ENCODE results near the gene CSMD2. TPM values are rescaled to one million over a fixed set of nuclear protein-coding genes. Genes with fewer than 3 reads are reported as not detected.
A peak's percentile ranks its signal among the peaks of the same experiment; 100 is the strongest.

Gene CSMD2
- polyA plus RNA-seq, 1 donor from 2014 or later: not detected

DNA sequence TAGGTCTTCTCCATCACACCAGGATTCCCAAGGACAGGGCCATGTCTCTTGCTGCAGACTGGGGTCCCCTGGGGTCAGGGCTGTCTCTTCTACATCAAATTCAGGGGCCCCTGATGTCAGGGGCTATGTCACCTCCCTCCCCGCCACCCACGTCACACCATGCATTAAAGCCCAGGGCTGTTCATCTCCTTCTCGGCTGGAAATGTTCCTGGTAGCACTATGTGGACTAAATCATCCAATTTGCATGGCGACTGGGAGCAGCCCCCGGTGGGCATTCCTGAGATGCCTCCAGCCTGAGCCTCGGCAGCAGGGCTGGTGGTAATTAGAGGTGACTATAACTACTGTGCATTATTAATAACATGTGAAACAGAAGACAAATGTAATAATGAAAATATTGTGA lies 452.8 kb downstream of the CSMD2 start:
- H3K27ac Mint-ChIP-seq: no peak overlapping the region
- no peaks in the 10 kb centered on the region for H3K4me1 Mint-ChIP-seq
- H3K4me3 Mint-ChIP-seq: no peak overlapping the region
- peaks cover 13% of the 10 kb centered on the region for H3K27me3 Mint-ChIP-seq
- H3K36me3 Mint-ChIP-seq: peaks cover 5% of the 10 kb centered on the region
- peaks cover 0 to 2% (median 0%) of the 10 kb centered on the region in 3 donors for H3K9me3 Mint-ChIP-seq

DNA sequence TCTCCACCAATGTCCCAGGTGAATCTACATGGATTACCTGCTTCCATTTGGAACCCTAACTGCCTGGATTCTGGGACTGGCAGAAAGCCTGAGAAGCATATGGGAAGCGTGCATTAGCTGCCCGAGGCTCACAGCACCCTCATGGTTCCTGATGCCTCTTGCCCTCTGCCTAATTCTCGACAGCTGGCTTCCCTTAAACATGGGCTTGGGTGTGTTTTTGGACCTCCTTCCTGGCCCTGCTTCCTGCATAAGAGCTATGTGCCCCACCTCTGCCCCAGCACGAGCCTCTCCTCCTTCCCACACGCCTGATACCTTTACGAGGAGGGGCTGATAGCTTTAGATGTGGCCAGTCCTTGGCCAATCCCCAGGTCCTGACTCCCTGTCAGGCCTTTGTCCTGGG lies 453.5 kb downstream of the CSMD2 start:
- no peaks in the 10 kb centered on the region for H3K4me1 Mint-ChIP-seq
- no peak overlapping the region for H3K4me3 Mint-ChIP-seq
- peaks cover 0 to 2% (median 0%) of the 10 kb centered on the region in 3 donors for H3K9me3 Mint-ChIP-seq
- peaks cover 13% of the 10 kb centered on the region for H3K27me3 Mint-ChIP-seq
- no peak overlapping the region for H3K27ac Mint-ChIP-seq
- peaks cover 5% of the 10 kb centered on the region for H3K36me3 Mint-ChIP-seq

DNA sequence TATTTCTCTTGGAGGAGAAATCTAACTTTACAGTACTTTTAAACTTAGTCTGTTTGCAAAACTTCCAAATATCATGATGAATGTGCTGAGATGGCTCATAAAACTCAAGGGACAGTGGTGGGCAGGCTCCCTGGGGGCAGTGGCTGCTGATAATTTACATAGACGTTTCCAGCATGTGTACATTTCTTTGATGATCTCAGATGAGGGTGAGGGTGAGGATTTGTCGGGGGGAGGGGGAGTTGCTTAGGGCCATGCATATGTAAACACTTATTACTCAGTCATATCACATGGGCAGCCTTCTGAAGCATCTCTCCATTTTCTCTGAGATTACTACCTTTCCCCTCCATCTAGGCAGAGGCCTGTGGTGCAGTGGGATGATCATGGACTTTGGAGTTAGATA lies 454.1 kb downstream of the CSMD2 start:
- H3K4me1 Mint-ChIP-seq: no peaks in the 10 kb centered on the region
- peaks cover 5% of the 10 kb centered on the region for H3K36me3 Mint-ChIP-seq
- peak overlapping the region in 1 of 3 donors; percentile 7 for H3K27ac Mint-ChIP-seq
- peaks cover 13% of the 10 kb centered on the region for H3K27me3 Mint-ChIP-seq
- H3K9me3 Mint-ChIP-seq: peaks cover 0 to 2% (median 0%) of the 10 kb centered on the region in 3 donors
- no peak overlapping the region for H3K4me3 Mint-ChIP-seq

DNA sequence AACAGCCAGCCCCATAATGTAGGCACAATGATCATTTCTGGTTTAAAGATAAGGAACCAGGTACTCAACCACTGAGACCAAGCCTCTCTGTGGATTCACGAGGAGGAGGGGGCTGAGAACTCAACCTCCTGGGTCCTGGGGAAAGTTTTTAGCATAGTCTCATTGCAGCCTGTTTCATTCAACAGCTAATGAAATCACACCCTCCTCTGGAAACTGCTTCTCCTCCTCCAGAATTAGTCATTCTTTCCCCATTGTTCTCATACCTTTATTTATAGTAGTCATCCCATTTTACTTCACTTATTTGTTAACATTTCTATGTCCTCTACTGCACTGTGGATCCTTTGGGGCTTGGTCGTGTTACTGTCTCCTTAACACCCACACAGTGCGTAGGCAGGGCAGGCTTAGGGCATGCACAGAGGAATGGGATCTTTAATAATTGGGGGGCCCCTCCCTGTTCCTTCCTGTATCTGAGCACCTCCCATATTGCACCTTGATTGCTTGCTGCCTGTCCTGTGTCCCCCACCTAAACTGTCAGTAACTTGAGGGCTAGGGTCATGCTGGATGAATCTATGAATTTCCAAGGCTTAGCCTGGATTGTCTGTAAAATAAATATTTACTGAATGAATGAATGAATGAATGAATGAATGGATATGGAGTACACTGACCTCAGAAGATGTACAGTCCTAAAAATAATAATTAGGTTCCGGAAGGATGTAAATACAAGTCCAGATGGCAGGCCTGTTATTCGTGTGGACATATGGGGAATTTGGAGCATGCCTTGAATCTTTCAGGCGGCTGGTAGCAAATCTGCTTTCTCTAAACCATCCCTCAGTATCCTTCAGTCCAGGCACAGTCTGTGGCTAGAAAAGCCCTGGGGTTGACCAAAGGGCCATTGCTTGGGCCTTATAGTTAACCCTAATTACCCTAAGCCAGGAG lies 455.0 kb downstream of the CSMD2 start:
- no peak overlapping the region for H3K4me3 Mint-ChIP-seq

DNA sequence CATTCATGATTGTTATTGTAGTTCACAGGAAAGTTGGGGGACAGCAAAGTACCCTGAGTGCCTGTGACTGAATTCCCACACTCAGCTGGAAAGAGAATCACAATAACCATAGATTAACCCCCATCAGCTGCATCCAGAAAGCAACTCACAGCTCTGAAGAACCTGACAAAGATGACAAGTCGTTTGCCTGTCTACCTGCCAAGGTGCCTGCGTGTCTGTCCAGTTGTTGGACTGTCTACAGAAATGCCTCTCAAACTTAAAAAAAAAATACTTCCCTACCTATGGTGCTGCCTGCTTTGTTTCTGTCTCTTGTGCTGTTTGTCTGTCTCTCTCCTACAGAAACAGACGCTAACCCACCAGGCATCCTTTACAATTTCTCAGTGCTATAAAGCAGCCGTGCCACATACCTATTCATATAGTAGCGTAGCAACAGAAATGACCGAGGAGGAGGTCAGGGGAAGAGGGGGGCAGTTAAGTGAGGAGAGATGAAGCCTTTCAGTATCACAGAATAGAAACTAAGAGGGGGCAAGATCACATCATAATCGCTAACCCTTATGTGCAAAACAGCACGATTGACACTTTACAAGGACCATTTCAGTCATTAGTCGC lies 455.8 kb downstream of the CSMD2 start:
- Mint-ChIP-seq H3K36me3 (peaks cover 5% of the 10 kb centered on the region), H3K9me3 (peaks cover 0 to 2% (median 0%) of the 10 kb centered on the region in 3 donors), H3K27ac (no peak overlapping the region), H3K4me1 (no peaks in the 10 kb centered on the region), H3K4me3 (no peak overlapping the region), H3K27me3 (peaks cover 13% of the 10 kb centered on the region)

More for the DNA sequence above, 455.0 kb downstream of the CSMD2 start:
- H3K27ac Mint-ChIP-seq: peak overlapping the region in 1 of 3 donors; percentile 71
- peaks cover 13% of the 10 kb centered on the region for H3K27me3 Mint-ChIP-seq
- peaks cover 5% of the 10 kb centered on the region for H3K36me3 Mint-ChIP-seq
- peaks cover 0 to 2% (median 0%) of the 10 kb centered on the region in 3 donors for H3K9me3 Mint-ChIP-seq
- H3K4me1 Mint-ChIP-seq: no peaks in the 10 kb centered on the region

DNA sequence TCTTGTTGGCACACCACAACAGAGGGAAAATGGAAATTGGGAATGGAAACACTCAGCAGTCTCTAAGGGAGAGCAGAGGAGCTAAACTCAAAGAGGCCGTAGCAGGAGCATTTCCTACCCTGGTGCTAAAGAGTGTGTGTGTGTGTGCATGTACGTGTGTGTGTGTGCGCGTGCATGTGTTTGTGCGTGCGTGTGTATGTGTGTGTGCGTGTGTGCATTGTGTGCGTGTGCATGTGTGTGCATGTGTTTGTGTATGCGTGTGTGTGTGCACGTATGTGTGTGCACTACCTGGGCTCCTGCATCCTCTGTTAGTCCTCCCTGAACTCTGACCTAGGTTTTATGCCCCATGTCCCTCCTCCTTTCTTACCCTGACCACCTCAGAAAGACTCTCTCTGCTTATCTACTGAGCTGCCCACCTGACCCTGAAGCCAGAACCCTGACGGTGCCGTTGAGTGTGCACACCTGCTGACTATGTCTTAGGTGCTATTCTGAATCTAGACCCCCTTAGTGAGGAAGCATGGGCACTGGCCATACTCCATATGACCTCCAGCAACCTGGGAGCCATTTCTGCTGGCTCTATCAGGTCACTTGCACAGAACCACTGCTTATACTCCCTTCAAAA lies 458.3 kb downstream of the CSMD2 start:
- Mint-ChIP-seq H3K9me3 (peaks cover 0 to 5% (median 2%) of the 10 kb centered on the region in 3 donors), H3K36me3 (no peaks in the 10 kb centered on the region), H3K27me3 (peaks cover 15% of the 10 kb centered on the region), H3K27ac (no peak overlapping the region), H3K4me1 (no peaks in the 10 kb centered on the region), H3K4me3 (no peak overlapping the region)

DNA sequence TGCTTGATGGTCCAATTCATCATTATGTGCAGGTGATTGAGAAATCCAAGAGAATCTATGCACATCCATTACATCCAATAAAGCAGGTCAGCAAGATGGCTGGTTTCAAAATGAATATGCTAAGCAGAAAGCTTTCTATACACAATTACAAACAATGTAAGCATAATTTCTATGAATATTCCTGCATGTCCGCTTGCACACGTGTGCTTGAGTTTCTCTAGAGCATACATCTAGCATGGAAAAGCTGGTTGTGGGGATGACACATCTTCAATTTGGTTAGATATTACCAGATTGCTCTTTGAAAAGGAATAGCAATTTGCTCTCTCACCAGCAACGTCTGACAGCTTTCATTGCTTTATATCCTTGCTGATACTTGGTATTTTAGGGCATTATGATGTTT lies 461.6 kb downstream of the CSMD2 start:
- Mint-ChIP-seq H3K4me1 (no peaks in the 10 kb centered on the region), H3K4me3 (no peak overlapping the region), H3K9me3 (peaks cover 0 to 5% (median 2%) of the 10 kb centered on the region in 3 donors), H3K27me3 (peaks cover 11% of the 10 kb centered on the region), H3K36me3 (no peaks in the 10 kb centered on the region), H3K27ac (no peak overlapping the region)

DNA sequence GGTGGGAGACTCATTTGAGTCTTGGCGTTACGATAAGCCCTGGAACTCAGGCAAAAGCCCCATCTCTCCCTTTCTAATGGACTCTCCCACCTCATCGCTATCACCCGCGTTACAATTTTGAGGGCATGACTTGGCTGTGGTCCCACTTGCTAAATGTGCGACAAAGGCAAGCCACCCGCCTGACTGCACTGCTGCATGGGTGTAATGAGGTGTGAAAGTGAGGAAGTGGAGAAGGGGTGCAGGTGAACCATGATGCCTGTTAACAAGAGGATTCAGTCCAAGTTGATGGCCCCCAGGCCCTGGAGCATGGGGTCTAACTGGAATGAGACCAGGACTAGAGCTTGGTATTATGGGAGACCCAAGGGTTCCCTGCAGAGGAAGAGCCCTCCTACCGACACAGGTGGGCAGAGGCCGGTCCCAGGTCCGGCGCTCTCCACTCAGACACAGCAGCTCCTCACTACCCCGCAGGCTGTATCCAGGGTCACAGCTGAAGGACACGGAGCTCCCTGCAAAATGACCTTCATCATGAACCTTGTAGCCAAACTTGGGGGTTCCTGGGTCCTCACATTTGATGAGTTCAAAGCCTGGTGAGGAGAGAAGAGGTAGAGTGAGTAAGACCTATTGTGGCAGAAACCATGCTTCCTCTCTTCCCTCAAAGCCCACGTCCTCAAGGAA lies 466.5 kb downstream of the CSMD2 start:
- Mint-ChIP-seq H3K4me1 (no peaks in the 10 kb centered on the region), H3K36me3 (no peaks in the 10 kb centered on the region), H3K27me3 (peaks cover 13% of the 10 kb centered on the region), H3K27ac (no peak overlapping the region), H3K9me3 (peaks cover 0 to 6% (median 1%) of the 10 kb centered on the region in 3 donors), H3K4me3 (no peak overlapping the region)

DNA sequence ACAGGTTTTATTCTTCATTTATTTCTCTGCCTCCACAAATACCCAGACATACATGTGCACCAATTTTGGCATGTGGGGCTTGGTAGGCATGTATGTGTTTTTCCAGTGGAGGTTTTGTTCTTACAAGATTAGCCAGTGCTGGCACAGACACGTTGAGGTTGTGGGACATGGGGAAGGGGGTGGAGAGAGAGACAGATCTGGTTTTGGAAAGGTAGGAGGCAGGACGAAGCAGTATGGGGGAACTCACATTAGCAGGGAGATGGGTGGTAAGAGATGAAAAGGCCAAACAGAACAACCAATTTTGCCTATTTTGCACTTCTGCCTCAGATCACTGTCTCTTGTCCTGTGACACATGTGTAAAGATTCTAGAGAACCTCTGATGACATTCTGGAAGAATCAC lies 467.2 kb downstream of the CSMD2 start:
- no peaks in the 10 kb centered on the region for H3K36me3 Mint-ChIP-seq
- no peak overlapping the region for H3K27ac Mint-ChIP-seq
- peaks cover 0 to 4% (median 1%) of the 10 kb centered on the region in 3 donors for H3K9me3 Mint-ChIP-seq
- H3K4me3 Mint-ChIP-seq: no peak overlapping the region
- no peaks in the 10 kb centered on the region for H3K4me1 Mint-ChIP-seq
- peaks cover 15% of the 10 kb centered on the region for H3K27me3 Mint-ChIP-seq

DNA sequence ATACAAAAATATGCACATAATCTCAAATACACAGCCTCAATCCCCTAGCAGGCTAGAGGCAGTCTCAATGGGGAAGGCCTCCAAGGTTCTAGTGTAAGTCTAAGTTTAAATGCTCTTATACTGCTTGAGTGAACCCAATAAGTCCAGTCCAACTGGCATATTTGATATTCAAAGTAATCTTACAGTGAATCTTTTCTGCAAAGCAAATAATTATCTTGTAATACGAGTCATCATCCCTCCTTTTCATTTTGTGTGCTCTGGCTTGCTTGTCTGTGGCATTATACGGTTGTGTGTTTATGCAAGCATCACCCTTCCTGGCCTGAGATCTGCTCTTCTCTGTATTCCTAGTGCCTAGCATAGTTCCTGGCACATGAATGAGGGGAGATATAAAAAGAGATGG lies 468.1 kb downstream of the CSMD2 start:
- Mint-ChIP-seq H3K27me3 (peaks cover 15% of the 10 kb centered on the region), H3K9me3 (peaks cover 0 to 4% (median 1%) of the 10 kb centered on the region in 3 donors), H3K4me3 (no peak overlapping the region), H3K4me1 (no peaks in the 10 kb centered on the region), H3K27ac (no peak overlapping the region), H3K36me3 (no peaks in the 10 kb centered on the region)

DNA sequence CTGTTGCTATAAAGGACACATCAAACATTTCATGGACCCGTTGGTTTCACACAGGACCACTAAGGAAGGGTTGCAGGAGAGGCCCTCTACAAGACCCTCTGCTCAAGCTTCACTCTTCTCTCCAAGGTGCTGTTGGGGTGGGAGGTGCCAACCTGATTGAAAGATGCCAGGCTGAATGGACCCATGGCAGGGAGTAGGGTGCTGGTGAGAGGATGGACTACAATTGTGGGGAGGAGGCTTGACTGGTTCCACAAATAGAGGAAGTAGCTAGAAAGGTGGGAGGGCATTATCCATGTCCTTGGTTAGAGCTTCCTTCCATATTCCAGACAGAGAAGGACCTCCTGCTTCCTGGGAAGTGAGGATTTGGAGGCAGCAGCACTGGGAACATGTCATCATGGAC lies 468.7 kb downstream of the CSMD2 start:
- H3K9me3 Mint-ChIP-seq: peaks cover 0 to 1% (median 1%) of the 10 kb centered on the region in 3 donors
- peaks cover 13% of the 10 kb centered on the region for H3K27me3 Mint-ChIP-seq
- H3K27ac Mint-ChIP-seq: no peak overlapping the region
- no peak overlapping the region for H3K4me3 Mint-ChIP-seq
- H3K4me1 Mint-ChIP-seq: no peaks in the 10 kb centered on the region
- no peaks in the 10 kb centered on the region for H3K36me3 Mint-ChIP-seq

DNA sequence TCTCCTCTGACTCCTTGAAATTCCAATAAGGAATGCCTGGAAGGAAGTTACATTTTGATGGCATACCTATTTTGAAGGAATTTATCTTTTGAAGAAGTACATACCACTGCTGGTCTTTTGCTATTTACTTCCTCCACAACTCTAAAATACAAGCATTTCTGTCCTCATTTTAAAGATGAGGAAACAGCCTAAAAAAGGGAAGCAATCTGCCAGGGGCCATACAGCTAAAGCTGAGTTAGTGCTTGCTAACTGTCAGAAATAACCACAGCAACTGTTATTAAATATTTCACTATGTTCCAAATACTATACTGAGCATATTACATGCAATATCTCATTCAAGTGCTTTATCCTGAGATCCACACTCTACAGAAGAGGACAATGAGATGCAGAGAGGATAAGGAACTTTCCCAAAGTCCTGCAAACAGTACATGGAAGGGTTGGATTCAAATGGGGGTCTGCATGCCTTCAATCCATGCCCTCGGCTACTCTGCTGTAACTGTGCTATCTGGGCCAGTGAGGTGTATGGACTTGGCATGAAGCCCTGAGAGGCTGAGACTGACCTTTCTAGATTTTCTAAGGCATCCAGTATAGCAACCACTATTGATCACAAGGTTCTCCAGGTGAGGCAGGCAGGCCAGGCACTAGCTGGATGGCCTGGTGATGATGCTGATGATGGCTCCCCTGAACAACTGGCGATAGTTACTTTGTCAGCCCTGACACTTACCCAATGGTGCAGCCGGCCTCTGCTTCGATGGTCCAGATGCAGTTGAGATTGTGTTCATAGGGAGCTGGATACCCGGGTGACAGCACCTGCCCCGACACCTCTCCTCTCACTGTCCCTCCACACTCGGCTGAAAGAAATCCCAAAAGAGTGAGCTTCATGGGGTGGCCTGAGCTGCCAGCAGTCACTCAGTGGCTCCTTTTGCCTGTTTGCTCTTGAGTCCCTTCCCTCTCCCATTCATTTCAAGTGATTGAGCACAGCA lies 472.5 kb downstream of the CSMD2 start:
- Mint-ChIP-seq H3K4me3 (no peak overlapping the region), H3K27me3 (peaks cover 9% of the 10 kb centered on the region)

DNA sequence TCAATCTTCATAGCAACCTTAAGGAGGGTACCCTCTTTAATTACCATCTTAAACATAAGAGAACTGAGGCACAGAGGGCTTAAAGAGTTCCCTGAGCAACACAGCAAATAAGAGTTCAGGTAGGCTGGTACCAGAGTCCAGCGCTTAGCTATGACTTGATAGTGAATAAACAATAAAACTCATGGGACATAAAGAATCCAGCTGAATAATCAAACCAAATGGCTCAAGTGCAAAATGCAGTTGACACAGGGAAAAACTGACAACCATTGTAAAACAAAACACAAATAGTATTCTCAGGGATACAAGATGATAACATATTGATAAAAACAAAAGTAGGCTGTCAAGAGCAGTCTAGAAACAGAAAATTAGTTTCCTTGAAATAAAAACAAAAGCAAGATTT lies 478.0 kb downstream of the CSMD2 start:
- no peak overlapping the region for H3K4me3 Mint-ChIP-seq
- H3K27ac Mint-ChIP-seq: no peak overlapping the region
- H3K9me3 Mint-ChIP-seq: peaks cover 0 to 2% (median 2%) of the 10 kb centered on the region in 3 donors
- H3K36me3 Mint-ChIP-seq: no peaks in the 10 kb centered on the region
- peaks cover 19% of the 10 kb centered on the region for H3K27me3 Mint-ChIP-seq
- H3K4me1 Mint-ChIP-seq: no peaks in the 10 kb centered on the region

More for the DNA sequence above, 472.5 kb downstream of the CSMD2 start:
- H3K27ac Mint-ChIP-seq: no peak overlapping the region
- H3K36me3 Mint-ChIP-seq: no peaks in the 10 kb centered on the region
- no peaks in the 10 kb centered on the region for H3K4me1 Mint-ChIP-seq
- H3K9me3 Mint-ChIP-seq: peaks cover 0 to 1% (median 1%) of the 10 kb centered on the region in 3 donors

DNA sequence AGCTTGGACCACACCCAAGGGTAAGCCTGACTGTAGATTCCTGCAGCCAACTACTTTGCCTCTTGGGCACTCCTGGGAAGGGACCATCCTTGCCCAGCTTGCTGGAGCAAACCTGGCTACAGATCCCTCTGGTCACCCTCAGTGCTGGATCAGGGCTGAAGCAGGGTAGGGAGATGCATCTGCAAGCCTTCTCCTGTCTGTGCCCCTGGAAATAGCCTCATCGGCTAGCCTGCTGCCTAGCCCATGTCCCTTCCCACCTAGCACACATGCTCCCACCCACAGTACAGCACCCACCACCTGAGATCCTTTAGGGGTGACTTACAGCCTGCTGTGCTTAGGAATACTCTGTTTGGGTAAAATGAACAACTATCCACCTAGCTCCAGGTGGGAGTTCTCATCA lies 478.5 kb downstream of the CSMD2 start:
- Mint-ChIP-seq H3K27ac (no peak overlapping the region), H3K27me3 (peaks cover 19% of the 10 kb centered on the region), H3K4me1 (no peaks in the 10 kb centered on the region), H3K36me3 (no peaks in the 10 kb centered on the region), H3K4me3 (no peak overlapping the region), H3K9me3 (peaks cover 0 to 3% (median 2%) of the 10 kb centered on the region in 3 donors)
